Left ventricle myocardium inferior (tissue), 1 donor: ENCODE measurements around the gene BRAF. TPM values are rescaled to one million over a fixed set of nuclear protein-coding genes. Genes with fewer than 3 reads are reported as not detected.
"Not testable (repeated sequence)": the region's sequence is repeated elsewhere in the genome, so short reads cannot be mapped to it uniquely, and the experiment has no call there.

Source experiments
- DNase-seq: peaks from one replicate; pipeline ENCODE4 v3.0.0-alpha.2; 2020
- H3K27ac ChIP-seq: fragments of 200-600 bp; replicated peaks from 2 replicates; pipeline ENCODE4 v1.8.0; 2021
- H3K27me3 ChIP-seq: fragments of 200-600 bp; 2 replicates; pipeline ENCODE4 v1.8.0; 2021; ENCODE audit warnings: low read depth
- H3K36me3 ChIP-seq: fragments of 200-600 bp; 2 replicates; pipeline ENCODE4 v1.8.0; 2021
- H3K4me1 ChIP-seq: fragments of 200-600 bp; 2 replicates; pipeline ENCODE4 v1.8.0; 2021
- H3K4me3 ChIP-seq: fragments of 200-600 bp; 2 replicates; pipeline ENCODE4 v1.8.0; 2021; ENCODE audit warnings: mild to moderate bottlenecking, moderate library complexity
- H3K9me3 ChIP-seq: fragments of 200-600 bp; replicated peaks from 2 replicates; pipeline ENCODE4 v1.8.0; 2021
- intact Hi-C: fragments of 100-400 bp; cut with micrococcal nuclease; formaldehyde crosslinking; loops from one replicate; pipeline ENCODE4 v1.11.0; 2022
- total RNA-seq: library from RNA; stranded (reverse); fragmentation: NEBNext Ultra II Directional; extraction: Animal tissue kit (Norgen Biotek cat#: 25700); gene quantifications from one replicate; pipeline ENCODE4 v1.2.1, GENCODE V29; 2021
- TF ChIP-seq, protein P1 (sequence below): fragments of 200-600 bp; IDR thresholded peaks from 2 replicates; pipeline ENCODE4 v1.8.0; 2021; ENCODE audit warnings: antibody characterized with exemption, mild to moderate bottlenecking, borderline replicate concordance
- donor health status: DM: no; HTN: yes; CAD: no; lungs with severe emphysema.

BRAF gene
- total RNA-seq, 1 donor from 2014 or later, result 18.8 TPM

DNA sequence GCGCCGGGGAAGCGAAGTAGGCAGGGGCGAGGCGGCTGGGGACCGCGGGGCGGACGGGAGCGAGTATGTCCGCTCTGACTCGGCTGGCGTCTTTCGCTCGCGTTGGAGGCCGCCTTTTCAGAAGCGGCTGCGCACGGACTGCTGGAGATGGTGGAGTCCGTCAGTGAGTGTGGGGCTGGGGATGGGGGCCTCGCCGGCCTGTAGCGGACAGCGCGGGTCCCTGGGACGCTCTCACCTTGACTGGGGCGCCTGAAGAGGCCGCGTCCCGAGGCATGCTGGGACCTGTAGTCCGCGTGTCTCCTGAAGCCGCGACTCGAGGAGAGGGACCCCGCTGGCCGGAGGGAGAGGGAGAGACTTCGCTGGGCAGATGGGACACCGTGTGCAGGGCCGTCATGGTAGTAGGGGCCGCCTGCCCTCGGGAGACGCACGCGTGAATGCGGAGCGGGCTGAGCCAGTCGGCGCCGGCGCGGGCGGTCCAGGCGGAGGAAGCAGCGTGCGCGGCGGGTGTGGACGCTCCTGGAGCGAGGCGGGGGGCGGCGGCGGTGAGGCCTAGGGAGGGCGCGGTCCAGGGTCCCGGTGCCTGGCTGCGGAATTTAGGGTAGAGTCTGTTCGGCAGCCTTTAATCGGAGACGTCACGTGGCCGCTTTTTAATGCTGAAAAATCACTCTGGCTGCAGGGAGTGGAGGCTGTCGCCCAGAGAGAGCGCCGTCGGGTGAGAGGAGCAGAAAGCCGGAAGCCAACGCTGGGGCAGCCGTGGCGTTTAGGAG is 227.9 kb downstream of the BRAF start, which contains the start of gene NDUFB2:
Gene NDUFB2 (plus strand): TSS at position 29 of the 767 bp plus-strand sequence. CDS start 37 bp downstream, at position 66.
- Histone ChIP-seq H3K4me3 (peak within 1 kb of the TSS; percentile 83), H3K27me3 (no peaks in the 10 kb centered on the region), H3K9me3 (no peaks in the 10 kb centered on the region), H3K4me1 (peaks cover 35% of the 10 kb centered on the region), H3K27ac (peak within 1 kb of the TSS; percentile 97), H3K36me3 (peaks cover 8% of the 10 kb centered on the region)
- intact Hi-C loops, result no loop called here
- peak; percentile 52 for DNase-seq
- TF ChIP-seq, protein P1, sequence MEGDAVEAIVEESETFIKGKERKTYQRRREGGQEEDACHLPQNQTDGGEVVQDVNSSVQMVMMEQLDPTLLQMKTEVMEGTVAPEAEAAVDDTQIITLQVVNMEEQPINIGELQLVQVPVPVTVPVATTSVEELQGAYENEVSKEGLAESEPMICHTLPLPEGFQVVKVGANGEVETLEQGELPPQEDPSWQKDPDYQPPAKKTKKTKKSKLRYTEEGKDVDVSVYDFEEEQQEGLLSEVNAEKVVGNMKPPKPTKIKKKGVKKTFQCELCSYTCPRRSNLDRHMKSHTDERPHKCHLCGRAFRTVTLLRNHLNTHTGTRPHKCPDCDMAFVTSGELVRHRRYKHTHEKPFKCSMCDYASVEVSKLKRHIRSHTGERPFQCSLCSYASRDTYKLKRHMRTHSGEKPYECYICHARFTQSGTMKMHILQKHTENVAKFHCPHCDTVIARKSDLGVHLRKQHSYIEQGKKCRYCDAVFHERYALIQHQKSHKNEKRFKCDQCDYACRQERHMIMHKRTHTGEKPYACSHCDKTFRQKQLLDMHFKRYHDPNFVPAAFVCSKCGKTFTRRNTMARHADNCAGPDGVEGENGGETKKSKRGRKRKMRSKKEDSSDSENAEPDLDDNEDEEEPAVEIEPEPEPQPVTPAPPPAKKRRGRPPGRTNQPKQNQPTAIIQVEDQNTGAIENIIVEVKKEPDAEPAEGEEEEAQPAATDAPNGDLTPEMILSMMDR, result no peak

DNA sequence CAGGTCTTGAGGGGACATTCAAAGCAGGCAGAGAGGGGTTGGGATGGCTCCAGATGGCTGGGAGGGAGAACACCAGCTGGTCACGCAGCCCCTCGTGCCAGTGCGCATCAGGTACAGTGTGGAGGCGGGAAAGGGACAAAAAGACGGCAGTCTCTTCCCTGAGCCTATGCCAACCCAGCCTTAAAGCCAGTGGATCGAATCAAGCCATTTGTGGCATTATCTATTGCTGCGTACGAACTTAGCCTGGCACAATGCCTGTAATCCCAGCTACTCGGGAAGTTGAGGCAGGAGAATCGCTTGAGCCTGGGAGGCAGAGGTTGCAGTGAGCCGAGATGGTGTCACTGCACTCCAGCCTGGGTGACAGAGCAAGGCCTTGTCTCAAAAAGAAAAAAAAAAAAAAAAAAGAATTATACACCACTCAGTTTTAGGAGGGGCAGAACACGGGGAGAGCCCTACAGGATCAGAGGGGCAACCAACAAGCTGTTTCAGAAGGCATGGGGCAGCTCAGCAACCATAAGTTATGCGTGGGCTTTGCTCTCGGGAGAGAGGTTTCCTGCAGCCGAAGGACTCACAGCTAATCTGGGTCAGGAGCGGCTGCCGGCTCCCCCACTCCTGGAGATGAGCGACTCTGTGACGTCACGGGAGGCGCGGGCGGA is 228.6 kb downstream of the BRAF start:
- intact Hi-C loops, result no loop called here
- no peaks in the 10 kb centered on the region for H3K9me3 ChIP-seq
- TF ChIP-seq, protein P1, result no peak
- peaks cover 35% of the 10 kb centered on the region for H3K4me1 ChIP-seq
- no peaks in the 10 kb centered on the region for H3K27me3 ChIP-seq
- H3K4me3 ChIP-seq, result peak overlapping the region; percentile 83
- DNase-seq, result peak; percentile 97
- H3K27ac ChIP-seq, result peak overlapping the region; percentile 97
- H3K36me3 ChIP-seq, result peaks cover 13% of the 10 kb centered on the region

DNA sequence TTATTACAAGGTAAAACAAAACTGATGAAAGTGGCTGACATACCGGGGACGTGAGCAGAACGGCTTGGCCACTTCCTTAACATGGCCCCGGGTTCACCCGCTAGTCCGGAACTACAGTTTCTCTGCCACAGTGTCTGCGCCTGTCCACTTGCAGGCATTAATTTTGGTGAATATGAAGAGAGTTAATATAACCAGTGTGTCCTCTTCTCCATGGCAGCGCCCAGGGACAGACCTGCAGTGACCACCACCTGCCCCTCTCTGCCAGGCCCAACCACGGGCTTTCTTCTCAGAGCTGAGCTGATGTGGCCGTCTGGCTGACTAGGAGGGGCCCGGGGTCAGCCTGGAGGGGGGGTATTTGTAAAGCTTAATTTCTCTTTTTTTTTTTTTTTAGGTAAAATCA is 229.3 kb downstream of the BRAF start:
- peaks cover 13% of the 10 kb centered on the region for H3K36me3 ChIP-seq
- no peak overlapping the region for H3K27ac ChIP-seq
- H3K27me3 ChIP-seq, result no peaks in the 10 kb centered on the region
- peaks cover 35% of the 10 kb centered on the region for H3K4me1 ChIP-seq
- intact Hi-C loops, result no loop called here
- no peak for DNase-seq
- TF ChIP-seq, protein P1, result no peak
- no peak overlapping the region for H3K4me3 ChIP-seq
- no peaks in the 10 kb centered on the region for H3K9me3 ChIP-seq

DNA sequence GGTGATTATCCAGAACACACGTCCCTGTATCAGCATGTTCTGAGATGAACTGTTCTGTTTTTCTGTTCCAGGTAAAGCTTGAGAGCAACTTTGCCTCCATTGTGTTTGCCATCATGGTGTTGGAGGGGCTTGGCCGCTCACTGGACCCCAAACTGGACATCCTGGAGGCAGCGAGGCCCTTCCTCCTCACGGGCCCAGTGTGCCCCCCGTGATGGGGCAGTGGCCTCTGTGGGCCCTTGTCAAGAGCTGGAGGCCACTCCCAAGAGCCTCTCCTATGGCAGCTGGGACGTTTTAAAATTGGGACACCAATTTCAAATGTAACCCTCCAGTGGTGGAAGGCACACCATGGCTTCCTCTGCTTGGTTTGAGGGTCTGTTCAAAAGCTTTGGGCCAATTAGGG is 230.1 kb downstream of the BRAF start:
- TF ChIP-seq, protein P1, result no peak
- no peaks in the 10 kb centered on the region for H3K27me3 ChIP-seq
- no peaks in the 10 kb centered on the region for H3K9me3 ChIP-seq
- H3K4me1 ChIP-seq, result peaks cover 35% of the 10 kb centered on the region
- peaks cover 18% of the 10 kb centered on the region for H3K36me3 ChIP-seq
- intact Hi-C loops, result no loop called here
- H3K27ac ChIP-seq, result no peak overlapping the region
- no peak for DNase-seq
- no peak overlapping the region for H3K4me3 ChIP-seq

DNA sequence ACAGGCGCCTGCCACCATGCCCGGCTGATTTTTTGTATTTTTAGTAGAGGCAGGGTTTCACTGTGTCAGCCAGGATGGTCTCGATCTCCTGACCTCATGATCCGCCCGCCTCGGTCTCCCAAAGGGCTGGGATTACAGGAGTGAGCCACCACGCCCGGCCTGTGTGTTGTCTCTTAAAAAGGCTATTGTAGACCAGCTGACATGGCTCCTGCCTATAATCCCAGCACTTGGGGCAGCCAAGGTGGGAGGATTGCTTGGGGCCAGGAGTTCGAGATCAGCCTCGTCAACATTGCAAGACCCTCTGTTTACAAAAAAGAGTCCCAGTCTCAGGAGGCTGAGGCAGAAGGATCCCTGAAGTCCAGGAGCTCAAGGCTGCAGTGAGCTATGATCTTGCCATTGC is 230.9 kb downstream of the BRAF start:
- H3K4me3 ChIP-seq, H3K9me3 ChIP-seq, H3K27ac ChIP-seq, H3K27me3 ChIP-seq, DNase-seq, intact Hi-C loops: not testable (repeated sequence)
- Histone ChIP-seq H3K4me1 (peaks cover 29% of the 10 kb centered on the region), H3K36me3 (peaks cover 25% of the 10 kb centered on the region)
